IMR-90 (cell line): Measurements from ENCODE around the gene SLC27A2. TPM values are rescaled to one million over a fixed set of nuclear protein-coding genes. Genes with fewer than 3 reads are reported as not detected.

Source experiments
- ATAC-seq: fragments of 200-7000 bp; cut with Tn5 transposase; 2 replicates; pipeline ENCODE4 v1.9.1; 2020; ENCODE audit warnings: low read depth, mild to moderate bottlenecking, moderate library complexity
- BruUV-seq: library from RNA; stranded (reverse); fragments of 400-500 nt; replicated peaks from 2 replicates; lab custom pipeline; 2021; lab: Mats Ljungman, UMichigan
- CTCF ChIA-PET: fragments of 300-600 bp; formaldehyde crosslinking; extraction: SDS; loops from one replicate; lab custom pipeline; 2021; ENCODE audit warnings: antibody characterized with exemption; lab: Yijun Ruan, JAX
- POLR2A ChIA-PET: fragments of 300-600 bp; sonication (Branson Sonifier 250); formaldehyde crosslinking; loops from one replicate; lab custom pipeline; 2022; ENCODE audit warnings: antibody characterized with exemption; ENCODE audit not compliant: unreplicated experiment; lab: Charles Lee
- DNase-seq: peaks from one replicate; pipeline ENCODE4 v3.0.0; 2013
- H2AFZ ChIP-seq: replicated peaks from 2 replicates; pipeline ENCODE3; 2013; ENCODE audit warnings: low read length, mild to moderate bottlenecking; ENCODE audit not compliant: poor library complexity
- H2AK5ac ChIP-seq: 2 replicates; pipeline ENCODE4 v1.6.1; 2013; ENCODE audit warnings: low read depth, low read length, inconsistent platforms
- H2AK9ac ChIP-seq: replicated peaks from 2 replicates; pipeline ENCODE3; 2013; ENCODE audit warnings: mild to moderate bottlenecking, low read depth, low read length, moderate library complexity; ENCODE audit not compliant: poor library complexity
- H2BK120ac ChIP-seq: 2 replicates; pipeline ENCODE4 v1.6.1; 2013; ENCODE audit warnings: low read depth, low read length, inconsistent platforms
- H2BK15ac ChIP-seq: 3 replicates; pipeline ENCODE4 v1.6.1; 2013; ENCODE audit warnings: low read depth, low read length, inconsistent platforms
- H2BK20ac ChIP-seq: 2 replicates; pipeline ENCODE4 v1.6.1; 2013; ENCODE audit warnings: low read depth, mild to moderate bottlenecking, inconsistent platforms, low read length, moderate library complexity
- H2BK5ac ChIP-seq: 2 replicates; pipeline ENCODE4 v1.6.1; 2013; ENCODE audit warnings: mild to moderate bottlenecking, low read depth, low read length, inconsistent platforms; ENCODE audit not compliant: poor library complexity, severe bottlenecking
- H3K14ac ChIP-seq: replicated peaks from 2 replicates; pipeline ENCODE4 v1.6.1; 2013; ENCODE audit warnings: low read depth, low read length, inconsistent platforms
- H3K18ac ChIP-seq: 2 replicates; pipeline ENCODE4 v1.6.1; 2013; ENCODE audit warnings: low read depth, low read length, control low read depth
- H3K23ac ChIP-seq: 2 replicates; pipeline ENCODE4 v1.6.1; 2013; ENCODE audit warnings: low read depth, low read length, inconsistent platforms
- H3K27ac ChIP-seq: 2 replicates; pipeline ENCODE4 v1.5.1; 2013; ENCODE audit warnings: mild to moderate bottlenecking, control low read depth, low read length; ENCODE audit not compliant: insufficient read depth
- H3K27me3 ChIP-seq: 2 replicates; pipeline ENCODE4 v1.6.1; 2013; ENCODE audit warnings: low read length; ENCODE audit not compliant: control insufficient read depth, insufficient read depth
- H3K36me3 ChIP-seq: 2 replicates; pipeline ENCODE4 v1.6.1; 2013; ENCODE audit warnings: low read length, mixed read lengths; ENCODE audit not compliant: control insufficient read depth, insufficient read depth
- H3K4ac ChIP-seq: 2 replicates; pipeline ENCODE4 v1.6.1; 2013; ENCODE audit warnings: low read depth, low read length, inconsistent platforms
- H3K4me1 ChIP-seq: 2 replicates; pipeline ENCODE4 v1.6.1; 2013; ENCODE audit warnings: low read length, mixed read lengths; ENCODE audit not compliant: control insufficient read depth, insufficient read depth
- H3K4me2 ChIP-seq: 2 replicates; pipeline ENCODE4 v1.6.1; 2013; ENCODE audit warnings: low read depth, mild to moderate bottlenecking, control low read depth, low read length, moderate library complexity
- H3K4me3 ChIP-seq: 2 replicates; pipeline ENCODE4 v1.5.1; 2013; ENCODE audit warnings: low read depth, mild to moderate bottlenecking, control low read depth, low read length, moderate library complexity; ENCODE audit not compliant: insufficient read depth
- H3K56ac ChIP-seq: 2 replicates; pipeline ENCODE4 v1.6.1; 2013; ENCODE audit warnings: low read length, inconsistent platforms; ENCODE audit not compliant: insufficient read depth; ENCODE audit errors: extremely low read depth
- H3K79me1 ChIP-seq, 2 experiments: 2 replicates each; pipeline ENCODE4 v1.6.1; 2013; ENCODE audit warnings: low read length in 2 of 2, inconsistent platforms in 1 of 2, low read depth in 1 of 2
- H3K9ac ChIP-seq: 2 replicates; pipeline ENCODE4 v1.6.1; 2013; ENCODE audit warnings: low read depth, low read length, control low read depth
- H3K9me1 ChIP-seq: 2 replicates; pipeline ENCODE4 v1.6.1; 2013; ENCODE audit warnings: low read length, inconsistent platforms; ENCODE audit not compliant: insufficient read depth
- H3K9me3 ChIP-seq: 2 replicates; pipeline ENCODE4 v1.6.1; 2013; ENCODE audit warnings: low read length; ENCODE audit not compliant: control insufficient read depth, insufficient read depth
- H4K20me1 ChIP-seq: 2 replicates; pipeline ENCODE4 v1.6.1; 2013; ENCODE audit warnings: low read length, inconsistent platforms; ENCODE audit not compliant: insufficient read depth
- H4K5ac ChIP-seq: 2 replicates; pipeline ENCODE4 v1.6.1; 2013; ENCODE audit warnings: mild to moderate bottlenecking, low read depth, low read length, control low read depth
- H4K8ac ChIP-seq, 2 experiments: 2 replicates each; pipeline ENCODE4 v1.6.1; 2013; ENCODE audit warnings: low read depth in 2 of 2, low read length in 2 of 2, control low read depth in 1 of 2, inconsistent platforms in 1 of 2
- H4K91ac ChIP-seq: 2 replicates; pipeline ENCODE4 v1.6.1; 2013; ENCODE audit warnings: low read depth, low read length, inconsistent platforms; ENCODE audit not compliant: insufficient read depth
- BHLHE40 ChIP-seq: fragments of 150-350 bp; IDR thresholded peaks from 2 replicates; pipeline ENCODE4 v1.6.1; 2016; ENCODE audit warnings: mild to moderate bottlenecking, low read depth, low read length
- CTCF ChIP-seq: conservative IDR thresholded peaks from 2 replicates; pipeline ENCODE4 v1.5.1; 2012; ENCODE audit warnings: mild to moderate bottlenecking, low read depth, low read length, improper control_type of control experiment
- ELK1 ChIP-seq: fragments of 150-350 bp; IDR thresholded peaks from 2 replicates; pipeline ENCODE4 v1.6.1; 2016; ENCODE audit warnings: low read depth, mild to moderate bottlenecking, low read length, moderate library complexity, borderline replicate concordance
- FOS ChIP-seq: fragments of 150-350 bp; IDR thresholded peaks from 2 replicates; pipeline ENCODE4 v1.6.1; 2016; ENCODE audit warnings: low read depth, low read length
- MAFK ChIP-seq: IDR thresholded peaks from 2 replicates; pipeline ENCODE4 v1.6.1; 2012; ENCODE audit warnings: low read depth, low read length, improper control_type of control experiment
- MXI1 ChIP-seq: IDR thresholded peaks from 2 replicates; pipeline ENCODE4 v1.6.1; 2012; ENCODE audit warnings: low read depth, mild to moderate bottlenecking, low read length, moderate library complexity, borderline replicate concordance
- NFE2L2 ChIP-seq: fragments of 150-350 bp; IDR thresholded peaks from 2 replicates; pipeline ENCODE4 v1.6.1; 2016; ENCODE audit warnings: low read depth, mild to moderate bottlenecking, low read length
- POLR2A ChIP-seq: IDR thresholded peaks from 2 replicates; pipeline ENCODE4 v1.6.1; 2012; ENCODE audit warnings: mild to moderate bottlenecking, low read depth, low read length
- RCOR1 ChIP-seq: IDR thresholded peaks from 2 replicates; pipeline ENCODE4 v1.6.1; 2012; ENCODE audit warnings: mild to moderate bottlenecking, low read length, improper control_type of control experiment; ENCODE audit not compliant: insufficient replicate concordance
- WGBS, 2 experiments: methylation state at CpG; one replicate each; pipeline versions ENCODE4 v1.1.5 to v1.1.7; 2013; ENCODE audit warnings: missing lambda C conversion rate in 2 of 2; ENCODE audit not compliant: insufficient read length in 1 of 2; ENCODE audit errors: extremely low coverage in 2 of 2; 5-methylcytosine and 5-hydroxymethylcytosine counted together
- dilution Hi-C: fragments of 300-500 bp; cut with HindIII; formaldehyde crosslinking; loops from one replicate; pipeline ENCODE4 v1.14.3; 2018; ENCODE audit warnings: low sequenced_read_pairs; ENCODE audit not compliant: unreplicated experiment
- in situ Hi-C: fragments of 300-500 bp; cut with MboI; formaldehyde crosslinking; loops from 3 replicates; pipeline ENCODE4 v1.14.3; 2019; ENCODE audit warnings: low sequenced_read_pairs, inconsistent platforms, mixed read lengths
- intact Hi-C: fragments of 100-400 bp; cut with micrococcal nuclease; formaldehyde crosslinking; loops from 2 replicates; pipeline ENCODE4 v1.10.0; 2022
- polyA plus RNA-seq, 3 experiments: library from polyadenylated mRNA; depleted of rRNA; stranded (reverse); fragments of >200 nt; gene quantifications; 2 replicates each; pipeline ENCODE4 v1.2.3, GENCODE V29; 2012; ENCODE audit warnings: low replicate concordance in 1 of 3
- total RNA-seq: library from RNA; depleted of rRNA; stranded (reverse); fragments of >200 nt; gene quantifications from 2 replicates; pipeline ENCODE4 v1.2.3, GENCODE V29; 2012

The SLC27A2 gene
- total and polyA plus RNA-seq, 2 of the 4 experiments (the other 2 are of a cell fraction): under 0.01 TPM; not detected in 1

GRCh38 chr15:50260969-50261496, 79.0 kb downstream of the SLC27A2 start:
- Histone ChIP-seq H3K4ac (no peak overlapping the region), H3K4me3 (no peak overlapping the region), H2AK5ac (no peak overlapping the region), H2BK120ac (no peak overlapping the region), H3K56ac (no peak overlapping the region), H2AK9ac (no peak overlapping the region), H3K36me3 (no peaks in the 10 kb centered on the region), H3K9me3 (no peaks in the 10 kb centered on the region), H3K79me1 (no peaks in the 10 kb centered on the region), H3K23ac (no peak overlapping the region), H3K14ac (no peak overlapping the region), H2BK5ac (no peak overlapping the region), H3K18ac (no peak overlapping the region), H4K5ac (no peak overlapping the region), H4K20me1 (no peaks in the 10 kb centered on the region), H4K91ac (no peak overlapping the region), H2AFZ (no peak overlapping the region), H2BK20ac (no peak overlapping the region), H3K9me1 (peaks cover 7% of the 10 kb centered on the region), H3K27me3 (peaks cover 7% of the 10 kb centered on the region), H3K27ac (no peak overlapping the region), H3K4me2 (no peak overlapping the region), H3K4me1 (peaks cover 10% of the 10 kb centered on the region), H3K9ac (no peak overlapping the region), H4K8ac (no peak overlapping the region), H2BK15ac (no peak overlapping the region)
- intact Hi-C loops (no loop called here), dilution Hi-C loops (no loop called here), in situ Hi-C loops (no loop called here)
- no peak for DNase-seq
- POLR2A ChIA-PET: no interaction called here
- 86% methylated on average over 1 of the region's 2 CpGs; no CpG with 5 or more reads in 1 of the 2 experiments for WGBS, 2 experiments
- TF ChIP-seq BHLHE40 (no peak), CTCF (no peak), POLR2A (no peak), NFE2L2 (no peak), MAFK (no peak), ELK1 (no peak), FOS (no peak), RCOR1 (no peak), MXI1 (no peak)
- BruUV-seq: no TSS peak
- CTCF ChIA-PET: interaction anchor here (0.6 kb wide), 1 partner anchor 11 kb away, joined by 3 read pairs; no protein-coding TSS in a partner anchor
- ATAC-seq: no peak
